ENCODE measurements around the gene LHPP.

LHPP gene

GRCh38 chr10:124511205-124512039, 49.8 kb downstream of the LHPP start:
- DNase-seq (ENCODE audit: extremely low read depth, insufficient read length): no peak
- H3K4me3 ChIP-seq (replicated peaks; ENCODE audit: low read depth, low read length): no peak overlapping the region
- H3K36me3 ChIP-seq (ENCODE audit: control insufficient read depth, insufficient read depth, low read length): no peaks in the 10 kb centered on the region
- H3K27me3 ChIP-seq (replicated peaks; ENCODE audit: control insufficient read depth, insufficient read depth, low read length): no peaks in the 10 kb centered on the region
- TF ChIP-seq, protein P1, sequence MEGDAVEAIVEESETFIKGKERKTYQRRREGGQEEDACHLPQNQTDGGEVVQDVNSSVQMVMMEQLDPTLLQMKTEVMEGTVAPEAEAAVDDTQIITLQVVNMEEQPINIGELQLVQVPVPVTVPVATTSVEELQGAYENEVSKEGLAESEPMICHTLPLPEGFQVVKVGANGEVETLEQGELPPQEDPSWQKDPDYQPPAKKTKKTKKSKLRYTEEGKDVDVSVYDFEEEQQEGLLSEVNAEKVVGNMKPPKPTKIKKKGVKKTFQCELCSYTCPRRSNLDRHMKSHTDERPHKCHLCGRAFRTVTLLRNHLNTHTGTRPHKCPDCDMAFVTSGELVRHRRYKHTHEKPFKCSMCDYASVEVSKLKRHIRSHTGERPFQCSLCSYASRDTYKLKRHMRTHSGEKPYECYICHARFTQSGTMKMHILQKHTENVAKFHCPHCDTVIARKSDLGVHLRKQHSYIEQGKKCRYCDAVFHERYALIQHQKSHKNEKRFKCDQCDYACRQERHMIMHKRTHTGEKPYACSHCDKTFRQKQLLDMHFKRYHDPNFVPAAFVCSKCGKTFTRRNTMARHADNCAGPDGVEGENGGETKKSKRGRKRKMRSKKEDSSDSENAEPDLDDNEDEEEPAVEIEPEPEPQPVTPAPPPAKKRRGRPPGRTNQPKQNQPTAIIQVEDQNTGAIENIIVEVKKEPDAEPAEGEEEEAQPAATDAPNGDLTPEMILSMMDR (IDR thresholded peaks at IDR 0.05; ENCODE audit: insufficient read depth, low read length, poor library complexity, severe bottlenecking): no peak

DNA sequence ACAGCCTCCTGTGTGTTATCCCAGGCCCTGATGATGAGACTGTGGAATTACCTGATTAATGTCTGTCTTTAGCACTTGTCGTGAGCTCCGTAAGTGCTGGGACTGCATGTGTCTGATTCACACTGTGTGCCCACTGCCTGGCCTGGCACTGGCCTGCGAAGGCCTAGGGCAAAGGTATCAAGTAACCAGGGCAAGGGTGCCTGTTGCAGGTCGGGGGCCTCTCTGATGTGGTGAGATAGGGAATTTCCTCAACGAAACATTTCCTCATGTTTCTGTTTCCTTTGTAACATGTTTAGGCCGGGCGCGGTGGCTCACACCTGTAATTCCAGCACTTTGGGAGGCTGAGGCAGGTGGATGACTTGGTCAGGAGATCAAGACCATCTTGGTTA, 50.4 kb downstream of the LHPP start:
- TF ChIP-seq, protein P1 (IDR thresholded peaks at IDR 0.05; ENCODE audit: insufficient read depth, low read length, poor library complexity, severe bottlenecking): no peak
- DNase-seq (ENCODE audit: extremely low read depth, insufficient read length): no peak
- no peaks in the 10 kb centered on the region for H3K36me3 ChIP-seq (ENCODE audit: control insufficient read depth, insufficient read depth, low read length)
- H3K4me3 ChIP-seq (replicated peaks; ENCODE audit: low read depth, low read length): no peak overlapping the region
- no peaks in the 10 kb centered on the region for H3K27me3 ChIP-seq (replicated peaks; ENCODE audit: control insufficient read depth, insufficient read depth, low read length)

GRCh38 chr10:124512600-124512999, 51.0 kb downstream of the LHPP start:
- TF ChIP-seq, protein P1 (IDR thresholded peaks at IDR 0.05; ENCODE audit: insufficient read depth, low read length, poor library complexity, severe bottlenecking): no peak
- DNase-seq (ENCODE audit: extremely low read depth, insufficient read length): no peak
- no peaks in the 10 kb centered on the region for H3K27me3 ChIP-seq (replicated peaks; ENCODE audit: control insufficient read depth, insufficient read depth, low read length)
- H3K36me3 ChIP-seq (ENCODE audit: control insufficient read depth, insufficient read depth, low read length): no peaks in the 10 kb centered on the region
- no peak overlapping the region for H3K4me3 ChIP-seq (replicated peaks; ENCODE audit: low read depth, low read length)

- H3K36me3 ChIP-seq (ENCODE audit: control insufficient read depth, insufficient read depth, low read length): no peaks in the 10 kb centered on the region
- TF ChIP-seq, protein P1 (IDR thresholded peaks at IDR 0.05; ENCODE audit: insufficient read depth, low read length, poor library complexity, severe bottlenecking): no peak
- H3K27me3 ChIP-seq (replicated peaks; ENCODE audit: control insufficient read depth, insufficient read depth, low read length): no peaks in the 10 kb centered on the region
- no peak for DNase-seq (ENCODE audit: extremely low read depth, insufficient read length)
- no peak overlapping the region for H3K4me3 ChIP-seq (replicated peaks; ENCODE audit: low read depth, low read length)
Observed at GRCh38 chr10:124515244-124515970, 53.8 kb downstream of the LHPP start.

DNA sequence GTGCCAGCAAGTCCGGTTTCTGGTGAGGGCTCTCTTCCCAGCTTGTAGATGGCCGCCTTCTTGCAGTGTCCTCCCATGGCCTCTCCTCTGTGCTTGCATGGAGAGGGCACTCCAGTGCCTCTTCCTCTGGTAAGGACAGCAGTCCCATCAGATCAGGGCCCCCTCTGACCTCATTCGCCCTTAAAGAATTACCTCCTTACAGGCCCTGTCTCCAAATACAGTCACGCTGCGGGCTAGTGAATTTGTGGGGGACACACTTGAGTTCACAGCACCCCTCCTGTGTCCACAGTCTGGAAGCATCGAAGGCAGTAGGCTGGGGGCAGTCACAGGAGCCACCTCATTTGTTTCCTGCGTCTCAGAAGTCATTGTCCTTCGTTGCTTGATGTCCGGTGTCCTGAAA, 54.6 kb downstream of the LHPP start:
- TF ChIP-seq, protein P1 (IDR thresholded peaks at IDR 0.05; ENCODE audit: insufficient read depth, low read length, poor library complexity, severe bottlenecking): no peak
- DNase-seq (ENCODE audit: extremely low read depth, insufficient read length): no peak
- Histone ChIP-seq H3K4me3 (replicated peaks; ENCODE audit: low read depth, low read length) (no peak overlapping the region), H3K36me3 (ENCODE audit: control insufficient read depth, insufficient read depth, low read length) (no peaks in the 10 kb centered on the region), H3K27me3 (replicated peaks; ENCODE audit: control insufficient read depth, insufficient read depth, low read length) (no peaks in the 10 kb centered on the region)
